Psoas muscle (tissue), 8 donors: ENCODE results near the gene RALGDS. TPM values are rescaled to one million over a fixed set of nuclear protein-coding genes. Genes with fewer than 3 reads are reported as not detected.

Experiments
- ATAC-seq, 4 donors: fragments of 200-7000 bp; cut with Tn5 transposase; one replicate each; pipeline ENCODE4 v1.9.1; 2020; ENCODE audit warnings: moderate library complexity in 3 of 4, mild to moderate bottlenecking in 2 of 4
- DNase-seq, 2 donors: peaks; one replicate each; pipeline ENCODE4 v3.0.0-alpha.2; 2020
- H3K27ac ChIP-seq: fragments of 200-600 bp; one replicate; pipeline ENCODE4 v1.8.0; 2022
- H3K27me3 ChIP-seq, 3 donors: fragments of 200-600 bp in 1 of 3; one replicate each; pipeline versions ENCODE4 v1.6.1 to v1.8.0; 2013 to 2022; ENCODE audit warnings: low read length in 2 of 3, mild to moderate bottlenecking in 2 of 3, moderate library complexity in 1 of 3; ENCODE audit not compliant: insufficient read depth in 3 of 3
- H3K36me3 ChIP-seq, 2 donors: fragments of 200-600 bp in 1 of 2; one replicate each; pipeline versions ENCODE4 v1.6.1 to v1.8.0; 2013 to 2022; ENCODE audit warnings: low read depth in 1 of 2, mild to moderate bottlenecking in 1 of 2, moderate library complexity in 1 of 2; ENCODE audit not compliant: insufficient read depth in 1 of 2
- H3K4me1 ChIP-seq: fragments of 200-600 bp; one replicate; pipeline ENCODE4 v1.8.0; 2022
- H3K4me3 ChIP-seq: fragments of 200-600 bp; one replicate; pipeline ENCODE4 v1.8.0; 2022; ENCODE audit warnings: mild to moderate bottlenecking
- H3K9me3 ChIP-seq: fragments of 200-600 bp; one replicate; pipeline ENCODE4 v1.8.0; 2022
- CTCF ChIP-seq: fragments of 200-600 bp; IDR thresholded peaks from one replicate; pipeline ENCODE4 v1.8.0; 2022; ENCODE audit warnings: antibody characterized with exemption
- WGBS, 3 donors: extraction: QIAGEN DNeasy Blood & Tissue Kit; methylation state at CpG; one replicate each; pipeline versions ENCODE4 v1.1.6 to v1.1.7; 2013; 5-methylcytosine and 5-hydroxymethylcytosine counted together
- intact Hi-C, 2 donors: fragments of 100-400 bp; cut with DNase I; formaldehyde crosslinking; loops; one replicate each; pipeline versions ENCODE4 v1.11.0 to v1.14.2; 2022
- polyA plus RNA-seq, 3 donors: library from polyadenylated mRNA; stranded (reverse); fragments of 200-250 nt; gene quantifications; one replicate each; pipeline ENCODE4 v1.2.3, GENCODE V29; 2013
- total RNA-seq, 4 donors: library from RNA; stranded (reverse); fragmentation: NEBNext Ultra II Directional in 2 of 4; extraction: Animal tissue kit (Norgen Biotek cat#: 25700) in 2 of 4; gene quantifications; one replicate each; pipeline versions ENCODE4 v1.2.1 to v1.2.4, GENCODE V29; 2021 to 2023
- donor health status: healthy with polysubstance abuse.
- donor health status: DM: no; HTN: no; CAD: no; lungs with moderate emphysema.
- donor health status: Bipolar disorder and iron deficiency.
- donor health status: healthy.
- donor health status: DM: yes; HTN: yes; CAD: no.
- donor health status: DM: no; HTN: no; CAD: no.
- donor health status: DM: no; HTN: no; CAD: no.
- donor health status: DM: yes; HTN: yes; CAD: no.

Gene RALGDS
- total and polyA plus RNA-seq, 7 donors, result 12.3 to 64.6 (median 20.5) TPM

- Histone ChIP-seq H3K27ac (no peak overlapping the region), H3K36me3 (no peaks in the 10 kb centered on the region), H3K4me1 (peaks cover 13% of the 10 kb centered on the region), H3K9me3 (no peaks in the 10 kb centered on the region), H3K27me3 (peaks cover 0 to 42% (median 12%) of the 10 kb centered on the region in 3 donors), H3K4me3 (no peak overlapping the region)
- DNase-seq (no peak), ATAC-seq (no peak)
- intact Hi-C loops, result no loop called here
- no peak for TF ChIP-seq CTCF
- WGBS, 3 donors, result 85 to 89% (median 87%) methylated on average over 3 of the region's 3 CpGs
Measured at GRCh38 chr9:133167769-133168168, 46.7 kb upstream of the RALGDS start.

- intact Hi-C loops, result no loop called here
- ATAC-seq (no peak), DNase-seq (peak in 1 of 2 donors; percentile 7)
- Histone ChIP-seq H3K4me3 (no peak overlapping the region), H3K27ac (no peak overlapping the region), H3K36me3 (no peaks in the 10 kb centered on the region), H3K4me1 (peaks cover 15% of the 10 kb centered on the region), H3K27me3 (peaks cover 0 to 46% (median 12%) of the 10 kb centered on the region in 3 donors), H3K9me3 (no peaks in the 10 kb centered on the region)
- no peak for TF ChIP-seq CTCF
- 68 to 80% (median 78%) methylated on average over 3 of the region's 3 CpGs for WGBS, 3 donors
Measured at GRCh38 chr9:133167096-133167730, 46.2 kb upstream of the RALGDS start.

GRCh38 chr9:133166392-133166791 is 45.4 kb upstream of the RALGDS start:
- no peak for TF ChIP-seq CTCF
- H3K9me3 ChIP-seq, result no peaks in the 10 kb centered on the region
- H3K27me3 ChIP-seq, result peaks cover 0 to 43% (median 12%) of the 10 kb centered on the region in 3 donors
- H3K4me1 ChIP-seq, result peaks cover 15% of the 10 kb centered on the region
- H3K27ac ChIP-seq, result no peak overlapping the region
- intact Hi-C loops, result no loop called here
- H3K4me3 ChIP-seq, result no peak overlapping the region
- no peaks in the 10 kb centered on the region for H3K36me3 ChIP-seq
- 71 to 81% (median 79%) methylated on average over 17 of the region's 17 CpGs for WGBS, 3 donors
- no peak for ATAC-seq
- peak in 1 of 2 donors; percentile 54 for DNase-seq

- TF ChIP-seq CTCF, result no peak
- intact Hi-C loops, result no loop called here
- Histone ChIP-seq H3K36me3 (peaks cover 0 to 1% of the 10 kb centered on the region in 2 donors), H3K4me1 (peaks cover 15% of the 10 kb centered on the region), H3K9me3 (no peaks in the 10 kb centered on the region), H3K27ac (no peak overlapping the region), H3K27me3 (peaks cover 0 to 42% (median 12%) of the 10 kb centered on the region in 3 donors), H3K4me3 (no peak overlapping the region)
- WGBS, 3 donors, result 93 to 100% (median 98%) methylated on average over 2 of the region's 2 CpGs
- DNase-seq (peak in 1 of 2 donors; percentile 8), ATAC-seq (no peak)
Measured at GRCh38 chr9:133165452-133165730, 44.4 kb upstream of the RALGDS start.

- DNase-seq, result no peak
- no peaks in the 10 kb centered on the region for H3K9me3 ChIP-seq
- peaks cover 15% of the 10 kb centered on the region for H3K4me1 ChIP-seq
- peaks cover 0 to 3% of the 10 kb centered on the region in 2 donors for H3K36me3 ChIP-seq
- 68 to 70% (median 69%) methylated on average over 13 of the region's 13 CpGs for WGBS, 3 donors
- TF ChIP-seq CTCF, result no peak
- intact Hi-C loops, result no loop called here
- H3K4me3 ChIP-seq, result peak overlapping the region; percentile 71
- ATAC-seq, result no peak
- peaks cover 0 to 44% (median 12%) of the 10 kb centered on the region in 3 donors for H3K27me3 ChIP-seq
- no peak overlapping the region for H3K27ac ChIP-seq
Measured at GRCh38 chr9:133164191-133164590, 43.2 kb upstream of the RALGDS start.
